GM18502 (cell line): ENCODE data around the gene KRTAP1-5.
"Not testable (repeated sequence)": the region's sequence is repeated elsewhere in the genome, so short reads cannot be mapped to it uniquely, and the experiment has no call there.

Experiments
- ATAC-seq: cut with Tn5 transposase; IDR thresholded peaks from one replicate; pipeline ENCODE4 v1.9.1; 2021; ENCODE audit warnings: mild to moderate bottlenecking; ENCODE audit not compliant: unreplicated experiment, poor library complexity

The KRTAP1-5 gene, protein sequence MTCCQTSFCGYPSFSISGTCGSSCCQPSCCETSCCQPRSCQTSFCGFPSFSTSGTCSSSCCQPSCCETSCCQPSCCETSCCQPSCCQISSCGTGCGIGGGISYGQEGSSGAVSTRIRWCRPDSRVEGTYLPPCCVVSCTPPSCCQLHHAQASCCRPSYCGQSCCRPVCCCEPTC

DNA sequence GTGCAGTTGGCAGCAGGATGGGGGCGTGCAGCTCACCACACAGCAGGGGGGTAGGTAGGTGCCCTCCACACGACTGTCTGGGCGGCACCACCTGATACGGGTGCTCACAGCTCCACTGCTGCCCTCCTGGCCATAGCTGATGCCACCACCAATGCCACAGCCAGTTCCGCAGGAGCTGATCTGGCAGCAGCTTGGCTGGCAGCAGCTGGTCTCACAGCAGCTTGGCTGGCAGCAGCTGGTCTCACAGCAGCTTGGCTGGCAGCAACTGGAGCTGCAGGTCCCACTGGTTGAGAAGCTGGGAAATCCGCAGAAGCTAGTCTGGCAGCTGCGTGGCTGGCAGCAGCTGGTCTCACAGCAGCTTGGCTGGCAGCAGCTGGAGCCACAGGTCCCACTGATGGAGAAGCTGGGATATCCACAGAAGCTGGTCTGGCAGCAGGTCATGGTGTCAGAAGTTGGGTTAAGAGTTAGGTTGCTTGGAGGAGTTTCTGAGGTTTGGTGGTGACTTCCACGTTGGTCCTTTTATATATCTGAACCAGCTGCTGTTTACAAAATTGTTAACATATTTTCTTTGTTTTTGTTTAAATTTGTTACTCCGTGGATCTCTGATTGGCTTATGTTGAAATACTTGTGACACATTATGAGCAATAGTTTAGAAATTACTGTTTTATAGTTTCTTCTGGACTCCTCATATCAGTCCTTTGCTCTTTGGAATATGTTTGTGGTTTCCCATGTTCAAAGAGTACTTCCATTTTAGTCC, at the start of gene KRTAP1-5:
Gene KRTAP1-5, minus strand, starts transcription at position 494 of the 757 bp plus-strand sequence. Its CDS starts 53 bp downstream, at position 441.
- no peak for ATAC-seq

DNA sequence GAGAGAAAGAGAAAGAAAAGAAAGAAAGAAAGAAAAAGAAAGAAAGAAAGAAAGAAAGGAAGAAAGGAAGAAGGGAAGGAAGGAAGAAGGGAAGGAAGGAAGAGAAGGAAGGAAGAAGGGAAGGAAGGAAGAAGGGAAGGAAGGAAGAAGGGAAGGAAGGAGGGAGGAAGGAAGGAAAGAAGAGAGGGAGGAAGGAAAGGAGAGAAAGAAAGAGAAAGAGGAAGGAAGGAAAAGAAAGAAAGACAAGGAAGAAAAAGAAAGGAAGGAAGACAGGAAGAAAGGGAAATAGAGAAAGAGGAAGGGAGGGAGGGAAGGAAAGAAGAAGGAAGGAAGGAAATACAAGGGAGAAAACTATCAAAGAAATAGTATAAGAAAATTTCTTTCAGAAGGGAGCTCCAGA, 49.8 kb upstream of the KRTAP1-5 start:
- ATAC-seq = no peak

DNA sequence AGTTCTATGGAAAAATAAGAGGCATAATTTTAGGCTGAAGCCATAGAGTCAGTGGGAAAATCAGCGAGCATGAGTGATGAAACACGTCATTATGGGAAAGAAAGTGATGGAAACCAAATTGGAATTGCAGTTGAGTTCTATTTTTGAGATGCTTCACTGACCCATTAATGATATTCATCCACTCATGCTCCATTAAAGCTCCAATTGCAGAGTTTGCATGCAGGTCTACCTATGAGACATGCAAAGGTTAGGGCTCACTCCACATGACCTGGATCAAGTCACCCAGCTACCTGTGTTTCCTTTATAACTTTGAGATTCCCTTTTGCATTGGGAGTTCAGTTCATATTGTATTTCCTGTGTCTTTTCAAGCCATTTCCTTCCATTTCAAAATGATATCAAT, 46.7 kb upstream of the KRTAP1-5 start:
- ATAC-seq = no peak

DNA sequence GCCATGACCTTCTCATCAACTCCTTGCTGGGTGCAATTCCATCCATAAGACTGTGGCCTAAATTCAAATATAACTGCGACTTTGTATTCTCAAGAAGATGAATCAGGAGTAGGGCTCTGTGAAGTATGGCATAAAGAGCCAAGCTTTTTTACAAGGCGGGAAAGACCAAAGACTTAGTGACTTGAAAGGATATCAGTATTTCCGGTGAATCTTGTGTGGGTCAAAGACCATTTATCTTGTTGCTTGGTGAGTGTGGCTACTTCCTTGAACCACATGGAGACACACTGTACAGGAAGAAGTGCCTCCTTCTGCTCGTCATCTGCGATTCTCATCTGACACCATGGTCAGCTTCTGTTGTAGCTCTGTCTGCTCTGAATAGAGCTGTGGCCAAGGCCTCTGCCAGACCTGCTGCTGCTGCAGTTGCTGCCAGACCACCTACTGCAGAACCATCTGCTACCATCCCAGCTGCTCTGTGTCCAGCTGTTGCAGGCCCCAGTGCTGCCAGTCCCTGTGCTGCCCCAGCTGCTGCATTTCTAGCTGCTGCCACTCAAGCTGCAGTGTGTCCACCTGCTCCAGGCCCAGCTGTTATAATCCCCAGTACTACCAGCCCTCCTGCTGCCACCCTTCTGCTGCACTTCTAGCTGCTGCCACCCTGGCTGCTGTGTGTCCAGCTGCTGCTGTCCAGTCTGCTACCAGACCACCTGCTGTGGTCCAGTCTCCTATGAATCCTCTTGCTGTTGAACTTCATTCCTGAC, 44.8 kb upstream of the KRTAP1-5 start:
- ATAC-seq = no peak

DNA sequence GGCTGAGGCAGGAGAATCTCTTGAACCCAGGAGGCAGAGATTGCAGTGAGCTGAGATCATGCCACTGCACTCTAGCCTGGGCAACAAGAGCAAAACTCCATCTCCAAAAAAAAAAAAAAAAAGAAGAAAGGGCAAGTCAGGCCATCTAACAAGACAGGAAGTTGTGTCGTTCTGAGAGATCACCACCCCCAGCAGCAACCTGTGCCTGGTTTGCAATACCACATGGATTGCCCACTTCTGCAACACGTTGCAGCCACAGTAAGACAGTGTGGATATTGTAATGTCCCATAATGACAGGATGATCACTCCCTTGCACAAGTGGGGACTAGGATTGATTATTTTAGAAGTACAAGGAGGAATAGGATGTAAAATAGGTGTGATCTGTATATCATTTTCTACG, 42.0 kb upstream of the KRTAP1-5 start:
- no peak for ATAC-seq

DNA sequence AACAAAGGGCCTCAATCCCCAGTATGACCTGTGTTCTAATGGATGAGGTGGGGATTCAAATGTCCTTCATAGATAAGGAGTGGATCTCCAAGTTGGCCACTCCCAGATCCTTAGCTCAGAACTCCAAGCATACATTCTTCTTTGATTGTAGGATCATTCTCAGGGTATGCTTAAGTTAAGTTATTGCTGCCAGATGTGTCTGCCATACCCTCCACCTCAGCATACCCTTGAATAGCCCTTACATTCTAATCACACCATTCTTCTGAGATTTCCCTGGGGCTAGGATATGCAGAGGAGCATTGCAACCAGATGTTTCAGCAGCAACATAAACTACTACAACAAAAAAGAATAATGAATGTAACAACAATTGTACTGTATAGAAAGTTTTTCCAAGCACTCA, 40.3 kb upstream of the KRTAP1-5 start:
- ATAC-seq = no peak

DNA sequence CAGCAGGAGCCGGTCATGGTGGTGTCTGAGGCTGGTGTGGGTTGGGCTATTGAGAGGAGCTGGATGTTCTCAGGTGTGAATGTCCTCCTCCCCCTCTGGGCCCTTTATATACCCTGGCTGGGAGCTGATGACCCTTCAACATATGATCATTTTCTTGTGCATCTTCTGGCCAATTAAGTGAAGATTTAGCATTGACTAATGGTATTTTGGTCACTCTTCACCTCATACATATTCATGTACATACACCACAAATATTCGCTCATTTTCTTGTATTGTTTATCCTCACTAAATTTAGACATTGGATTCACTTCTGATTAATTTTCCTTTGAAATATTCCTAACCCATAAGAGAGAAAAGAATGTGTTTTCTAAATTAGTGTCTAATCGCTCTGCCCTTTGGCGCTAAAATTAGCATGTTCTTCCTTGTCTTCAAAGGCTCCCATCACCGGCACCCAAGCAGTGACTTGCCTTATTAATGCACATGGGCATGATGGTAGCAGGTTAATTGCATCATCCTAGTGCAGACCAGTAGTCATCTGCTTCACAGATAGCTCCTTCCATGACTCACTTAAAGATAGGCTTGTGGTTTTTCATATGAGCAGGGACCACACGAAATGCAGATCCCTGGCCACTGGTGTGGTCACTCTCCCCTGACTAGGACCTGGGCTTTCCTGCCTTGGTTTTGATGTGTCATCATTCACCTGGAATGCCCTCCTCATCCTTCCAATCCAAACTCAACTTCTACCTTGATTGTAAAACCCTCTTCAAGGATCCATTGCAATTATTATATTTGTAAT, 39.0 kb upstream of the KRTAP1-5 start, which contains the start of gene KRTAP2-4:
Gene KRTAP2-4, minus strand, starts transcription at position 51 of the 796 bp plus-strand sequence. Its CDS starts 34 bp downstream, at position 17.
- ATAC-seq = no peak

DNA sequence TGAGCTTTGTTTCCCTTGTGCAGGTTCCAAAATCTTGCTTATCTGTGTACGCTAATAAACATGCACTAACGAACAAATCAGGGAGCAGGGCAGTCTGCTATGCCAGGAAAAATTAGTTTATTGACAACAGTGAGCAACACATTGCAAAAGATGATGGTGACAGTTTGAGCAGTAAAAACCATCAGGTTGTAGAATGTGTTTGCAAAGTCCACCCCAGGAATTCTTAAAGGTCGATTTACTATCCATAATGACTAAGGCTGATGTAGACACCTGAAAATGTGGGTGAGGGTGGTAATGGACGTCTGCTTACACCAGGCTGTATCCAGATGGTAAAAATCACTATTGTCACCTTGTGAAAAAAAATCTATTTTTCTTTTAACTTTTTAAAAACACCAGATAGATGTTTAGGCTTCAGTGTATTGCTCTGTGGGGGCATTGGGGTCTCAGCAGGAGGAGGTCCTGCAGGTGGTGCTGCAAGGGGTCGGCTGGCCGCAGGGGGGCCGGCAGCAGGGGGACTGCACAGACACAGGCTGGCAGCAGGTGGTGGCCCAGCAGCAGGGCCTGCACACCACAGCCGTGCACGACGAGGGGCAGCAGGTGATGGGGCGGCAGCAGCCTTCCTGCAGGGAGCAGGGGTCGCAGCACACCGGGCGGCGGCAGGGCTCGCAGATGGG, 38.1 kb upstream of the KRTAP1-5 start:
- not testable (repeated sequence) for ATAC-seq

DNA sequence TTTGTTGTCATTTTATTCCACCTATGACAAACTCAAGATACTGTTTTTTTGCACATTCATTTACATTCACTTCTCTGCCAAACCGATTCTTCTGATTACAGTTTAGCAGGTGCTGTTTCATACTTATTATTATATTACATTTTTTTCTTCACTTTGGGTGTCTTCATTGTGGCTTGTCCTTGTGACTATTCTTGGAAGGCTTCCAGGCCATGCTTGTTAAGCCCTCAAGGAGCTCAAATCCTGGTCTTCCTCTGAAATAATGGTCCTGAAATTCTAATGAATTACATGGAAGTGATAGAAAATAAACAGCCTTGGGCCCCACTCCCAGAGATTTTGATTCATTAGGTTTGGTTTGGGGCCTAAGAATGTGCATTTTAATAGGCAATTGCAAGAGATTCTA, 37.3 kb upstream of the KRTAP1-5 start:
- no peak for ATAC-seq

DNA sequence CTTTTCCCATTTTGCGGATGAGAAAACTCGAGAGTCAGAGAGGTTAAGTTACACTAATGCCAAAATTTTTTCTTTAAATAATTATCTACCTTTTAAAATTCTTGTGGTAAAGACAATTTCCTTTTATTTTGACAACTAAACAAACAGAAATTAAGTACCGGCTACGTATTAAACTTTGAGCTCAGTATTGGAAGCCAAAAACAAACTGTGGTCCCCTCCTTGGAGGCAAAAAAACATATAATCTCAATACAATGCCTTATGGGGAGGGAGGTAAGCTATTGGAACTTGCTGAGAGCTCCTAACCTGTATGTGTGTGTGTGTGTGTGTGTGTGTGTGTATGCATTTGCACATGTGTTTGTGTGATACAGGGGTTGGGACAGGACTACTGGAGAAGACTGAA, 36.4 kb upstream of the KRTAP1-5 start:
- ATAC-seq = no peak

DNA sequence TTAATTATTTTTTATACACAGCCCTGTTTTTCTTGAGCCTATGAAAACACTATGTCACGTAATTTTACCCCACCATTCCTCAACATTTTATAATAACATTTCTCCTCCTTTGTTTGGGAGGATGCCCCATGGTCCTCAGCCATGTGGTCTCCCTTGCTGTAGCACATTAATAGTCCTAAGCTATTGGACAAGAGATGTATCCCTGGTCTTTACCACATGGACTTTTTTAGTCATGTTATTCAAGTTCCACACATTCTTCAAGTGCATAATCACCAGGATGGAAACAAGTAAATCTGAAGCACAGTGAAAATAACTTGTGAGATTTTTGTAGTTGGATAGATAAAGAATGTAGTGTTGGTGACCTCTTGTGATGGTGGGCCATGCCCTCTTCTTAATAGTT, 35.0 kb upstream of the KRTAP1-5 start:
- ATAC-seq = no peak

DNA sequence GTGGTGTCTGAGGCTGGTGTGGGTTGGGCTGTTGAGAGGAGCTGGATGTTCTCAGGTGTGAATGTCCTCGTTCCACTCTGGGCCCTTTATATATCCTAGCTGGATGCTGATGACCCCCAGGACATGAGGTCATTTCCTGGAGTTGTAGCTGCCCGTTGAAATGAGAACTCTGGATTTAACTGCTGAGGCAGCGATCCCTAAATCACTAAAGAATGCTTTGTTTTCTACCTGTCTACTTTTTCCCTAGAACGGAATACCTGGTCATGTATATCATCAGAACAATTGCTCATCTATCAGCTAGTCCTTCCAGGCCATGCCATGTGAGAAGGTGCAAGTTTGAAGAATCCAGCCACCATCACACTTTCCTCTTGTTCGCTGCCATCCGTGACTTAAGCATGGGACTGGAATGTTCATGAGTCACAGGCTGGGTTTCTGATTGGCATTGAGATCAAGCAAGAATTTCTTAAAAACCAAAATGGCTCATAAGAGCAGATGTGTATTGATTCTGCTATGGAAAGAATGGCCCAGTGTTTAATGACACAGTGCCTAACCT, 33.1 kb upstream of the KRTAP1-5 start, which contains the start of gene KRTAP2-3:
Gene KRTAP2-3, minus strand, starts transcription at position 63 of the 553 bp plus-strand sequence. CDS start 64 bp downstream, outside the sequence.
- ATAC-seq = no peak

DNA sequence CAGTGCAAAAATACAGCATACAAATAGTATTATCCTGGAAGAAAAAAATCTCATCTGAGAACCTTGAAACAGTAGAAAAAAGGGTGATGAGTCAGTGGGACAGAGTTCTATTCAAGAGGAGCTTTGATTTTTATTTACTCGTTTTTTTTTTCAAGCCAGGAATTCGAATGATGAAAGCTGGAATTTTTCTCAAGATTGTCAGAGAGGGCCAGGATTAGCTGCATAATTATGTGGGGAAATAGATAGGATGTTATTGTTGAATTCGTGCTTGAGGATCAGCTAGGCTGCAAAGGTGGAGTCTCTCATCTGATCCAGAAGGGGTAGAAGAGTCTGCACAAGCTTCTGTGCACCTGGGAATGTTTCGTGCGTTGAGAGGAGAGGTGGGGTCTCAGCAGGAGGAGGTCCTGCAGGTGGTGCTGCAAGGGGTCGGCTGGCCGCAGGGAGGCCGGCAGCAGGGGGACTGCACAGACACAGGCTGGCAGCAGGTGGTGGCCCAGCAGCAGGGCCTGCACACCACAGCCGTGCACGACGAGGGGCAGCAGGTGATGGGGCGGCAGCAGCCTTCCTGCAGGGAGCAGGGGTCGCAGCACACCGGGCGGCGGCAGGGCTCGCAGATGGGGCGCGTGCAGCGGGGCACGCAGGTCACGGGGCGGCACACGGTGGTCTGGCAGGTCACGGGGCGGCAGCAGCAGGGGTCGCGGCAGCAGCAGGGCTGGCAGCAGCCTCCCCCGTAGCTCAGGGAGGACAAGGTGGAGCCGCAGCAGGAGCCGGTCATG, 32.5 kb upstream of the KRTAP1-5 start:
- not testable (repeated sequence) for ATAC-seq

DNA sequence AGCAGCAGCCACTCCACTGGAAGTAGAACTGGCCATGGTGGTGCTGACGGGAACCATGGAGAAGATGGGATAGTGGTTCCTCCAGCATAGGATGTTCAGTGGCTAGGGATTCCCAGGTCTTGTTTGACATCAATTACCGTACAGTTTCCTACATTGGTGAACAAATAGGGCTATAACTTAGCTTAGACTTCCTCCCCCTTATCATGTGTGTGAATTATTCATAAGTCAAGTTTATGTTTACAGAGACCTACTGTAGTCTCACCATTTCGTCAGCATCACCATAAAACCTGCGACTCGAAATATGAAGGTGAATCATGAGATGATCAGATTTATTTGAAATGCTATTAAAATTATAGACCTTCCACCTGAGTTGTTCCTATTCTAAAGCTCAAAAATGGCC, 31.7 kb upstream of the KRTAP1-5 start:
- ATAC-seq = no peak

DNA sequence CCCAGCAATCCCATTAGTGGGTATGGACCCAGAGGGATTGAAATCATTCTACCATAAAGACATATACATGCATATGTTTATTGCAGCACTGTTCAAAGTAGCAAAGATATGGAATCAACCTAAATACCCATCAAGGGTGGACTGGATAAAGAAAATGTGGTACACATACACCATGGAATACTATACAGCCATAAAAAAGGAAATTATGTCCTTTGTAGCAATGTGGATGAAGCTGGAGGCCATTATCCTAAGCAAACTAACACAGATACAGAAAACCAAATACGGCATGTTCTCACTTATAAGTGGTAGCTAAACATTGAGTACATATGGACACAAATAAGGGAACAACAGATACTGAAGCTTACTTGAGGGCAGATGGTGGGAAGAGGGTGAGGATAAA, 30.5 kb upstream of the KRTAP1-5 start:
- no peak for ATAC-seq

DNA sequence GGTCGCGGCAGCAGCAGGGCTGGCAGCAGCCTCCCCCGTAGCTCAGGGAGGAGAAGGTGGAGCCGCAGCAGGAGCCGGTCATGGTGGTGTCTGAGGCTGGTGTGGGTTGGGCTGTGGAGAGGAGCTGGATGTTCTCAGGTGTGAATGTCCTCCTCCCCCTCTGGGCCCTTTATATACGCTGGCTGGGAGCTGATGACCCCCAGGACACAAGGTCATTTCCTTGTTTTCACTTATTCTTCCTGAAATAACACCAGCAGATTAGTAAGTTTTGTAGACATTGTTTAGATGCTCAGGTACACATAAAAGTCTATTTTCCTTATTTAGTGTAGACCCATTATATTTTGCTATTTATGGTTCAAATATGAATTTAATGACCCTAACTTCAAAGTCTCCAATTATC, 28.1 kb upstream of the KRTAP1-5 start, which contains the start of gene KRTAP2-2:
Gene KRTAP2-2, minus strand, starts transcription at position 101 of the 400 bp plus-strand sequence. Its CDS starts 19 bp downstream, at position 82.
- not testable (repeated sequence) for ATAC-seq

DNA sequence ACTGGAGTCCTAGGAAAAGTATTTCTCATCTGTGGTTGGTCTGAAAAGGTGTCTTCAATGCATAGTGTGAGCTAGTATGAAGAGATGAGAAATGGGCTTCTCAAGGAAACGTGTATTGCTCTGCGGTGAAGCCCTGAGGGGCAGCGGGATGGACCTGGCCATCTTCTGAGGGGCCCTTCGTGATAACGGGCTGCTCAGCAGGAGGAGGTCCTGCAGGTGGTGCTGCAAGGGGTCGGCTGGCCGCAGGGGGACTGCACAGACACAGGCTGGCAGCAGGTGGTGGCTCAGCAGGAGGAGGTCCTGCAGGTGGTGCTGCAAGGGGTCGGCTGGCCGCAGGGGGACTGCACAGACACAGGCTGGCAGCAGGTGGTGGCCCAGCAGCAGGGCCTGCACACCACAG, 27.5 kb upstream of the KRTAP1-5 start:
- ATAC-seq = not testable (repeated sequence)

DNA sequence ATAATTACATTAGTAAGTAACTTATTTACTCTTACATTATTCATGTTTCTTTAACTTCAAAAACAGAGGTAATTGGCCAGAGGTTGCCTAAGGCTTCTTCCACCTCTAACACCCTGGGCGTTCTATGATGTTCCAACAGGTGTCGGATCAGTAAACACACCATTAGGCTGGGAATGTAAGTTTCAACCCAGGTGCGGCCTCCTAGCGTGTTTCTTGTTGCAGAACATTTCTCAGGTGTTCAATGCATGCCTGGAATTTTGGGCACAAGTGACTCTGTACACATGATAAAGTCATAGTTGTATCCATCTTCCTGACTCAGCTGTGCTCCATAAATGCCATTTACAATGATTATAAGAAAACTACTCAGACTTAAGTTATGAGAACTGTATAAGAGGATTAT, 27.0 kb upstream of the KRTAP1-5 start:
- no peak for ATAC-seq

DNA sequence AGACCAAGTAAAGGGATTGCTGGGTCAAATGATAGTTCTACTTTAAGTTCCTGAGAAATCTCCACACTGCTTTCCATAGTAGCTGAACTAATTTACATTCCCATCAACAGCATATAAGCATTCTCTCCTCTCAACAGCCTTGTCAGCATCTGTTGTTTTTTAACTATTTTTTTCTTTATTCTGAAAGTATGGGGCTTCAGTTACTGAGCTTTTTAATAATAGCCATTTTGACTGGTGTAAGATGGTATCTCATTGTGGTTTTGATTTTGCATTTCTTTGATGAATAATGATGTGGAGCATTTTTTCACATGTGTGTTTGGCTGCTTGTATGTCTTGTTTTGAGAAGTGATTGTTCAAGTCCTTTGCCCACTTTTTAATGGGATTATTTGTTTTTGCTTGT, 25.6 kb upstream of the KRTAP1-5 start:
- no peak for ATAC-seq
